ENCODE measurements around the gene RAPGEF1. TPM values are rescaled to one million over a fixed set of nuclear protein-coding genes. Genes with fewer than 3 reads are reported as not detected.

The RAPGEF1 gene
- total and polyA plus RNA-seq, 9 of the 15 experiments (the other 6 are each of a cell fraction or from before 2014, with no cell fraction given) = 0.06 to 44.1 (median 19.9) TPM

- TF ChIP-seq BRF2 (IDR thresholded peaks at IDR 0.05; ENCODE audit: borderline replicate concordance, insufficient read depth, insufficient read length) (no peak), RBM17 (IDR thresholded peaks at IDR 0.05; ENCODE audit: borderline replicate concordance, low read depth, low read length) (no peak)
Measured at GRCh38 chr9:131640438-131641137, 99.3 kb downstream of the RAPGEF1 start (continued).

- ChIA-PET POLR2A (interaction anchor here (0.6 to 1.0 kb wide), 4 partner anchors 8 to 172 kb away, joined by 3 read pairs; no protein-coding TSS in a partner anchor), CTCF (ENCODE audit: low intra/inter-chr PET ratio) (no interaction called here)
Measured at GRCh38 chr9:131639769-131640437, 100.0 kb downstream of the RAPGEF1 start.

More at GRCh38 chr9:131639769-131640437, 100.0 kb downstream of the RAPGEF1 start:
- H3K27me3 ChIP-seq (ENCODE audit: control insufficient read depth in 2 of 2, insufficient read depth in 2 of 2, low read length in 2 of 2) = no peaks in the 10 kb centered on the region
- H2AFZ ChIP-seq (ENCODE audit: low read depth, low read length) = no peak overlapping the region
- FAIRE-seq (no peak), DNase-seq (ENCODE audit: extremely low read depth in 1 of 4, low spot score in 3 of 4) (no peak), ATAC-seq (no peak)
- H3K4me2 ChIP-seq (ENCODE audit: insufficient read depth, low read length) = no peak overlapping the region
- no peak overlapping the region for H3K27ac ChIP-seq (ENCODE audit: extremely low read depth, low read depth, low read length)
- intact Hi-C loops (cut with micrococcal nuclease) = no loop called here
- no TSS peak for BruUV-seq (replicated peaks)
- H3K36me3 ChIP-seq (ENCODE audit: control insufficient read depth, insufficient read depth, low read length) = peaks cover 13% of the 10 kb centered on the region; the same call in 2 of the 3 replicates
- H3K9me3 ChIP-seq (replicated peaks; ENCODE audit: control insufficient read depth, insufficient read depth, low read depth, low read length) = no peaks in the 10 kb centered on the region
- no peaks in the 10 kb centered on the region for H4K20me1 ChIP-seq (replicated peaks; ENCODE audit: control insufficient read depth, insufficient read depth, low read length)
- H3K9me1 ChIP-seq (ENCODE audit: control insufficient read depth, insufficient read depth, low read length) = no peaks in the 10 kb centered on the region
- no peak overlapping the region for H3K4me3 ChIP-seq
- in situ Hi-C loops (cut with MboI) = no loop called here
- H3K9ac ChIP-seq (ENCODE audit: insufficient read depth in 1 of 2, low read depth in 2 of 2, low read length in 2 of 2) = no peak overlapping the region
- 90% methylated on average over 9 of the region's 9 CpGs for WGBS (ENCODE audit: insufficient coverage, low coverage, missing lambda C conversion rate)
- no peak for TF ChIP-seq MGA (IDR thresholded peaks at IDR 0.05)
- H3K79me2 ChIP-seq (ENCODE audit: control insufficient read depth, insufficient read depth, low read length) = no peaks in the 10 kb centered on the region
- H3K4me1 ChIP-seq (replicated peaks in 1 of 2; ENCODE audit: control insufficient read depth in 2 of 2, insufficient read depth in 2 of 2, low read length in 2 of 2) = peaks cover 17 to 21% of the 10 kb centered on the region in 2 experiments
